Measurements from ENCODE around the gene UGT1A6.

GRCh38 chr2:233794128-233794658 is 101.5 kb downstream of the UGT1A6 start:
- no peak for TF ChIP-seq CTCF (conservative IDR thresholded peaks at IDR 0.05; ENCODE audit: low read depth, low read length)
- no peak for TF ChIP-seq EZH2phosphoT487 (IDR thresholded peaks at IDR 0.05; ENCODE audit: borderline replicate concordance, low read length)
- TF ChIP-seq EZH2 (IDR thresholded peaks at IDR 0.05; ENCODE audit: low read length, unreplicated experiment): no peak

All from PC-3 (cell line).